WTC11 (cell line): ENCODE data around the gene NEK7.

Source experiments
- ETV6 ChIP-seq: sonication (generic); formaldehyde crosslinking; IDR thresholded peaks from 2 replicates; pipeline ENCODE4 v1.8.1; 2022; ENCODE audit warnings: mild to moderate bottlenecking, missing genetic modification reagents
- IRF2 ChIP-seq: sonication (generic); formaldehyde crosslinking; IDR thresholded peaks from 2 replicates; pipeline ENCODE4 v1.8.0; 2022; ENCODE audit warnings: low read depth, missing genetic modification reagents, borderline replicate concordance
- JUN ChIP-seq: sonication (generic); formaldehyde crosslinking; IDR thresholded peaks from 2 replicates; pipeline ENCODE4 v1.8.0; 2023; ENCODE audit warnings: mild to moderate bottlenecking, missing genetic modification reagents
- NFE2L1 ChIP-seq: sonication (generic); formaldehyde crosslinking; IDR thresholded peaks from 2 replicates; pipeline ENCODE4 v1.8.1; 2023; ENCODE audit warnings: missing genetic modification reagents
- NFYB ChIP-seq: sonication (generic); formaldehyde crosslinking; conservative IDR thresholded peaks from 2 replicates; pipeline ENCODE4 v1.8.0; 2022; ENCODE audit warnings: low read depth, missing genetic modification reagents
- SMAD3 ChIP-seq: sonication (generic); formaldehyde crosslinking; IDR thresholded peaks from 2 replicates; pipeline ENCODE4 v1.8.0; 2022; ENCODE audit warnings: missing genetic modification reagents, mild to moderate bottlenecking, borderline replicate concordance
- SP1 ChIP-seq: sonication (generic); formaldehyde crosslinking; conservative IDR thresholded peaks from 2 replicates; pipeline ENCODE4 v1.8.1; 2022; ENCODE audit warnings: missing genetic modification reagents
- TP53 ChIP-seq: sonication (generic); formaldehyde crosslinking; IDR thresholded peaks from 2 replicates; pipeline ENCODE4 v1.8.1; 2023; ENCODE audit warnings: mild to moderate bottlenecking, missing genetic modification reagents
- TF ChIP-seq, protein P1 (sequence below): fragments of 200-600 bp; IDR thresholded peaks from 2 replicates; pipeline ENCODE4 v1.8.0; 2022; ENCODE audit warnings: antibody characterized with exemption
- TF ChIP-seq, protein P2 (sequence below): sonication (generic); formaldehyde crosslinking; conservative IDR thresholded peaks from 2 replicates; pipeline ENCODE4 v1.8.1; 2023; ENCODE audit warnings: mild to moderate bottlenecking, low read depth, missing genetic modification reagents, moderate library complexity
- TF ChIP-seq, protein P3 (sequence below): sonication (generic); formaldehyde crosslinking; IDR thresholded peaks from 2 replicates; pipeline ENCODE4 v1.8.0; 2022; ENCODE audit warnings: missing genetic modification reagents
- TF ChIP-seq, protein P4 (sequence below): sonication (generic); formaldehyde crosslinking; IDR thresholded peaks from 2 replicates; pipeline ENCODE4 v1.8.1; 2022; ENCODE audit warnings: low read depth, missing genetic modification reagents, borderline replicate concordance
- TF ChIP-seq, protein P5 (sequence below): fragments of 250-450 bp; sonication (Bioruptor Pico); IDR thresholded peaks from 2 replicates; pipeline ENCODE4 v2.1.2; 2022; ENCODE audit warnings: mild to moderate bottlenecking, moderate library complexity

DNA sequence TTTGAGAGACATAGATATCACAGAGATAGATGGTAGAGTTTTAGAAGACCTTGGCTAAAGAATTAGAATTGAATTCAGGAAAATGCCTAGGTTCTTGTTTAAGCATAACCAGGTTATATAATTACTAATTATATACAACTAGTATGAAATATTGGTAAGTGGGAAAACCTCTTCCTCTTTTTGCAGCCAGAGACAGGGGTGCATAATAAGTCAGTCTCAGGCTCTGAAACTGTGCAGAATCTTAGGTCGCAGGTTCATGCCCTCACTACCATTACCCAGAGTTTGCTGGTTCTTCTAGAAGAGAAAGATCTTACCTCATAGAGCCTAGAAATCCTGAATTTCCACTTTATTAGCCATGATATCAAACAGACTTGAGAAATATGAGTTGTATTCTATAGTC lies 183.3 kb downstream of the NEK7 start:
- no peak for TF ChIP-seq NFYB
- no peak for TF ChIP-seq JUN (CRISPR knock-in tag)
- TF ChIP-seq TP53 (CRISPR knock-in tag) = no peak
- no peak for TF ChIP-seq ETV6 (CRISPR knock-in tag)
- TF ChIP-seq, protein P1, sequence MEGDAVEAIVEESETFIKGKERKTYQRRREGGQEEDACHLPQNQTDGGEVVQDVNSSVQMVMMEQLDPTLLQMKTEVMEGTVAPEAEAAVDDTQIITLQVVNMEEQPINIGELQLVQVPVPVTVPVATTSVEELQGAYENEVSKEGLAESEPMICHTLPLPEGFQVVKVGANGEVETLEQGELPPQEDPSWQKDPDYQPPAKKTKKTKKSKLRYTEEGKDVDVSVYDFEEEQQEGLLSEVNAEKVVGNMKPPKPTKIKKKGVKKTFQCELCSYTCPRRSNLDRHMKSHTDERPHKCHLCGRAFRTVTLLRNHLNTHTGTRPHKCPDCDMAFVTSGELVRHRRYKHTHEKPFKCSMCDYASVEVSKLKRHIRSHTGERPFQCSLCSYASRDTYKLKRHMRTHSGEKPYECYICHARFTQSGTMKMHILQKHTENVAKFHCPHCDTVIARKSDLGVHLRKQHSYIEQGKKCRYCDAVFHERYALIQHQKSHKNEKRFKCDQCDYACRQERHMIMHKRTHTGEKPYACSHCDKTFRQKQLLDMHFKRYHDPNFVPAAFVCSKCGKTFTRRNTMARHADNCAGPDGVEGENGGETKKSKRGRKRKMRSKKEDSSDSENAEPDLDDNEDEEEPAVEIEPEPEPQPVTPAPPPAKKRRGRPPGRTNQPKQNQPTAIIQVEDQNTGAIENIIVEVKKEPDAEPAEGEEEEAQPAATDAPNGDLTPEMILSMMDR = no peak
- TF ChIP-seq SMAD3 (CRISPR knock-in tag) = no peak
- no peak for TF ChIP-seq NFE2L1
- TF ChIP-seq, protein P2, sequence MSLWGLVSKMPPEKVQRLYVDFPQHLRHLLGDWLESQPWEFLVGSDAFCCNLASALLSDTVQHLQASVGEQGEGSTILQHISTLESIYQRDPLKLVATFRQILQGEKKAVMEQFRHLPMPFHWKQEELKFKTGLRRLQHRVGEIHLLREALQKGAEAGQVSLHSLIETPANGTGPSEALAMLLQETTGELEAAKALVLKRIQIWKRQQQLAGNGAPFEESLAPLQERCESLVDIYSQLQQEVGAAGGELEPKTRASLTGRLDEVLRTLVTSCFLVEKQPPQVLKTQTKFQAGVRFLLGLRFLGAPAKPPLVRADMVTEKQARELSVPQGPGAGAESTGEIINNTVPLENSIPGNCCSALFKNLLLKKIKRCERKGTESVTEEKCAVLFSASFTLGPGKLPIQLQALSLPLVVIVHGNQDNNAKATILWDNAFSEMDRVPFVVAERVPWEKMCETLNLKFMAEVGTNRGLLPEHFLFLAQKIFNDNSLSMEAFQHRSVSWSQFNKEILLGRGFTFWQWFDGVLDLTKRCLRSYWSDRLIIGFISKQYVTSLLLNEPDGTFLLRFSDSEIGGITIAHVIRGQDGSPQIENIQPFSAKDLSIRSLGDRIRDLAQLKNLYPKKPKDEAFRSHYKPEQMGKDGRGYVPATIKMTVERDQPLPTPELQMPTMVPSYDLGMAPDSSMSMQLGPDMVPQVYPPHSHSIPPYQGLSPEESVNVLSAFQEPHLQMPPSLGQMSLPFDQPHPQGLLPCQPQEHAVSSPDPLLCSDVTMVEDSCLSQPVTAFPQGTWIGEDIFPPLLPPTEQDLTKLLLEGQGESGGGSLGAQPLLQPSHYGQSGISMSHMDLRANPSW (CRISPR knock-in tag) = no peak
- TF ChIP-seq, protein P3, sequence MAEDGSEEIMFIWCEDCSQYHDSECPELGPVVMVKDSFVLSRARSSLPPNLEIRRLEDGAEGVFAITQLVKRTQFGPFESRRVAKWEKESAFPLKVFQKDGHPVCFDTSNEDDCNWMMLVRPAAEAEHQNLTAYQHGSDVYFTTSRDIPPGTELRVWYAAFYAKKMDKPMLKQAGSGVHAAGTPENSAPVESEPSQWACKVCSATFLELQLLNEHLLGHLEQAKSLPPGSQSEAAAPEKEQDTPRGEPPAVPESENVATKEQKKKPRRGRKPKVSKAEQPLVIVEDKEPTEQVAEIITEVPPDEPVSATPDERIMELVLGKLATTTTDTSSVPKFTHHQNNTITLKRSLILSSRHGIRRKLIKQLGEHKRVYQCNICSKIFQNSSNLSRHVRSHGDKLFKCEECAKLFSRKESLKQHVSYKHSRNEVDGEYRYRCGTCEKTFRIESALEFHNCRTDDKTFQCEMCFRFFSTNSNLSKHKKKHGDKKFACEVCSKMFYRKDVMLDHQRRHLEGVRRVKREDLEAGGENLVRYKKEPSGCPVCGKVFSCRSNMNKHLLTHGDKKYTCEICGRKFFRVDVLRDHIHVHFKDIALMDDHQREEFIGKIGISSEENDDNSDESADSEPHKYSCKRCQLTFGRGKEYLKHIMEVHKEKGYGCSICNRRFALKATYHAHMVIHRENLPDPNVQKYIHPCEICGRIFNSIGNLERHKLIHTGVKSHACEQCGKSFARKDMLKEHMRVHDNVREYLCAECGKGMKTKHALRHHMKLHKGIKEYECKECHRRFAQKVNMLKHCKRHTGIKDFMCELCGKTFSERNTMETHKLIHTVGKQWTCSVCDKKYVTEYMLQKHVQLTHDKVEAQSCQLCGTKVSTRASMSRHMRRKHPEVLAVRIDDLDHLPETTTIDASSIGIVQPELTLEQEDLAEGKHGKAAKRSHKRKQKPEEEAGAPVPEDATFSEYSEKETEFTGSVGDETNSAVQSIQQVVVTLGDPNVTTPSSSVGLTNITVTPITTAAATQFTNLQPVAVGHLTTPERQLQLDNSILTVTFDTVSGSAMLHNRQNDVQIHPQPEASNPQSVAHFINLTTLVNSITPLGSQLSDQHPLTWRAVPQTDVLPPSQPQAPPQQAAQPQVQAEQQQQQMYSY (CRISPR knock-in tag) = no peak
- TF ChIP-seq IRF2 (CRISPR knock-in tag) = no peak
- TF ChIP-seq SP1 (CRISPR knock-in tag) = no peak
- TF ChIP-seq, protein P4, sequence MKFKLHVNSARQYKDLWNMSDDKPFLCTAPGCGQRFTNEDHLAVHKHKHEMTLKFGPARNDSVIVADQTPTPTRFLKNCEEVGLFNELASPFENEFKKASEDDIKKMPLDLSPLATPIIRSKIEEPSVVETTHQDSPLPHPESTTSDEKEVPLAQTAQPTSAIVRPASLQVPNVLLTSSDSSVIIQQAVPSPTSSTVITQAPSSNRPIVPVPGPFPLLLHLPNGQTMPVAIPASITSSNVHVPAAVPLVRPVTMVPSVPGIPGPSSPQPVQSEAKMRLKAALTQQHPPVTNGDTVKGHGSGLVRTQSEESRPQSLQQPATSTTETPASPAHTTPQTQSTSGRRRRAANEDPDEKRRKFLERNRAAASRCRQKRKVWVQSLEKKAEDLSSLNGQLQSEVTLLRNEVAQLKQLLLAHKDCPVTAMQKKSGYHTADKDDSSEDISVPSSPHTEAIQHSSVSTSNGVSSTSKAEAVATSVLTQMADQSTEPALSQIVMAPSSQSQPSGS = no peak
- TF ChIP-seq, protein P5, sequence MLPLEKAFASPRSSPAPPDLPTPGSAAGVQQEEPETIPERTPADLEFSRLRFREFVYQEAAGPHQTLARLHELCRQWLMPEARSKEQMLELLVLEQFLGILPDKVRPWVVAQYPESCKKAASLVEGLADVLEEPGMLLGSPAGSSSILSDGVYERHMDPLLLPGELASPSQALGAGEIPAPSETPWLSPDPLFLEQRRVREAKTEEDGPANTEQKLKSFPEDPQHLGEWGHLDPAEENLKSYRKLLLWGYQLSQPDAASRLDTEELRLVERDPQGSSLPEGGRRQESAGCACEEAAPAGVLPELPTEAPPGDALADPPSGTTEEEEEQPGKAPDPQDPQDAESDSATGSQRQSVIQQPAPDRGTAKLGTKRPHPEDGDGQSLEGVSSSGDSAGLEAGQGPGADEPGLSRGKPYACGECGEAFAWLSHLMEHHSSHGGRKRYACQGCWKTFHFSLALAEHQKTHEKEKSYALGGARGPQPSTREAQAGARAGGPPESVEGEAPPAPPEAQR (CRISPR knock-in tag) = no peak
